Glutamatergic neuron (in vitro differentiated cells): ENCODE results near the gene HSF2. TPM values are rescaled to one million over a fixed set of nuclear protein-coding genes. Genes with fewer than 3 reads are reported as not detected.

Experiments used
- DNase-seq: peaks from one replicate; pipeline ENCODE4 v3.0.0; 2022
- H3K27ac Mint-ChIP-seq: one replicate; pipeline ENCODE4 v1.8.0; 2020; ENCODE audit warnings: mild to moderate bottlenecking, mixed read lengths, inconsistent platforms; ENCODE audit not compliant: unreplicated experiment
- H3K27me3 Mint-ChIP-seq: one replicate; pipeline ENCODE4 v1.8.0; 2020; ENCODE audit warnings: mild to moderate bottlenecking, moderate library complexity, mixed read lengths, inconsistent platforms; ENCODE audit not compliant: unreplicated experiment
- H3K36me3 Mint-ChIP-seq: one replicate; pipeline ENCODE4 v1.8.0; 2020; ENCODE audit warnings: mild to moderate bottlenecking, mixed read lengths, inconsistent platforms; ENCODE audit not compliant: unreplicated experiment
- H3K4me1 Mint-ChIP-seq: one replicate; pipeline ENCODE4 v1.8.0; 2020; ENCODE audit warnings: mild to moderate bottlenecking, low read depth, mixed read lengths, inconsistent platforms; ENCODE audit not compliant: unreplicated experiment
- H3K4me3 Mint-ChIP-seq: one replicate; pipeline ENCODE4 v1.8.0; 2020; ENCODE audit warnings: mild to moderate bottlenecking, mixed read lengths, inconsistent platforms; ENCODE audit not compliant: unreplicated experiment
- H3K9me3 Mint-ChIP-seq: one replicate; pipeline ENCODE4 v1.8.0; 2020; ENCODE audit warnings: mild to moderate bottlenecking, moderate library complexity, mixed read lengths, inconsistent platforms; ENCODE audit not compliant: unreplicated experiment
- CTCF ChIP-seq: fragments of 200-600 bp; sonication (generic); IDR thresholded peaks from one replicate; pipeline ENCODE4 v1.5.0; 2021; ENCODE audit not compliant: partially characterized antibody, unreplicated experiment
- total RNA-seq: library from RNA; stranded (reverse); fragmentation: NEBNext Ultra II Directional; extraction: Animal tissue kit (Norgen Biotek cat#: 25700); gene quantifications from one replicate; pipeline ENCODE4 v1.2.1, GENCODE V29; 2021; ENCODE audit not compliant: unreplicated experiment

Gene HSF2
- total RNA-seq, 1 donor from 2014 or later: 25.4 TPM

DNA sequence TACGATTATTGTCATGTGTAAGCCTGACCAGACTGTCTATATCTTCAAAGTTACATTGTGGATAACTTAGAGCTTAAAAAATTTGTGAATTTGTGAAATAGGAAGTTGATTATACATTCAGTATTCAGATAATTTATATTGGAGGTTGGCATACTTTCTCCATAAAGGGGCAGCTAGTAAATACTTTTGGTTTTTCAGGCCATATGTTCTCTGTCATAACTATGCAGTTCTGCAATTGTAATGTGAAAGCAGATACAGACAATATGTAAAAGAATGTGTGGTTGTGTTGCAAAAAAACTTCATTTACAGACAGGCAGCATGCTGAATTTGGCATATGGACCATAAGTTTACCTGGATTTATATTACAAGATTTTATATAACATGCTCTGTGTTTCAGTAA is 29.3 kb downstream of the HSF2 start:
- Mint-ChIP-seq H3K4me3 (no peak overlapping the region), H3K9me3 (no peaks in the 10 kb centered on the region), H3K36me3 (no peaks in the 10 kb centered on the region), H3K27me3 (peaks cover 2% of the 10 kb centered on the region), H3K4me1 (no peaks in the 10 kb centered on the region), H3K27ac (no peak overlapping the region)
- TF ChIP-seq CTCF: no peak
- no peak for DNase-seq

DNA sequence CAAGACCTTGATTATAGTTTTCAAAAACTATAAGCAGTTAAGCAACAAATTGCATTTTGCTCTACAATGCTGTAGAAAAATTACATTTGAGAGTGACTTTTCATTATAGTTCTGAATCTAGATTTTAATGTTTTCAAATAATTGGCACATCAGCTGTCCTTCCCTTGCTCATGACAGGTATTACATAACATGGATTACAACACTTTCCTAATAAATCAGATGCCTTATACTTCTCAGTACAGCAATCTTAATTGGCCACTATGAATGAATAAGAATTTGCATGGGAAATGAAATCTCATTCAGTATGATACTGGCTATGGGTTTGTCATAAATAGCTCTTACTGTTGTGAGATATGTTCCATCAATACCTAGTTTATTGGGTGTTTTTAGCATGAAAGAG is 29.9 kb downstream of the HSF2 start:
- Mint-ChIP-seq H3K4me1 (no peaks in the 10 kb centered on the region), H3K4me3 (no peak overlapping the region), H3K9me3 (no peaks in the 10 kb centered on the region), H3K27me3 (peaks cover 2% of the 10 kb centered on the region), H3K27ac (no peak overlapping the region), H3K36me3 (no peaks in the 10 kb centered on the region)
- no peak for DNase-seq
- TF ChIP-seq CTCF: no peak

DNA sequence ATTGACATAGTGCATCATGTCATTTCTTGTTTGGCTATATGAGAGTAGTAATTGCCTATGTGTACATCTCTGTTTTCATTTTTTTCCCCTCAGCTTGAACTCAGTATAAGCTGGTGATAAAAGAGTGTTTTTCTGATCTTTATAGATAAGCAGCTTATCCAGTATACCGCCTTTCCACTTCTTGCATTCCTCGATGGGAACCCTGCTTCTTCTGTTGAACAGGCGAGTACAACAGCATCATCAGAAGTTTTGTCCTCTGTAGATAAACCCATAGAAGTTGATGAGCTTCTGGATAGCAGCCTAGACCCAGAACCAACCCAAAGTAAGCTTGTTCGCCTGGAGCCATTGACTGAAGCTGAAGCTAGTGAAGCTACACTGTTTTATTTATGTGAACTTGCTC is 32.3 kb downstream of the HSF2 start:
- H3K4me1 Mint-ChIP-seq: no peaks in the 10 kb centered on the region
- TF ChIP-seq CTCF: no peak

DNA sequence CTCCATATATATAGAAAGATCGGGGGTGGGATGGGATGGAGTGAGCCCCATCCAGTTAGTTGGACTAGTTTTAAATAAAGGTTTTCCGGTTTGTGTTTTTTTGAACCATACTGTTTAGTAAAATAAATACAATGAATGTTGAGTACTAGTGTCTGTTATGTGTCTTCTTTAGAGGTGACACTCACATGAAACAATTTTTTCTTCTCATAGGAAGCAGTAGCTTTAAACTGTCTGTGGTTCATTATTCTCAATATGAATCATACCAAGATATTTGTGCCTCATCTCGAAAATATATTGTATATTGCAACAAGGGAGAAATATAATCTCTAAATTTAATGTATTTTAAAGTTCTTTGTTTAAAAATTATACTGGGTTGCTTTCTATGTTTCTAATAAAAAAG is 33.4 kb downstream of the HSF2 start:
- H3K27me3 Mint-ChIP-seq: peaks cover 4% of the 10 kb centered on the region
- H3K36me3 Mint-ChIP-seq: peaks cover 8% of the 10 kb centered on the region
- no peak for TF ChIP-seq CTCF
- H3K4me1 Mint-ChIP-seq: no peaks in the 10 kb centered on the region
- no peak for DNase-seq
- no peak overlapping the region for H3K27ac Mint-ChIP-seq
- no peaks in the 10 kb centered on the region for H3K9me3 Mint-ChIP-seq
- H3K4me3 Mint-ChIP-seq: no peak overlapping the region

More for the DNA sequence above, 32.3 kb downstream of the HSF2 start:
- Mint-ChIP-seq H3K36me3 (no peaks in the 10 kb centered on the region), H3K27me3 (no peaks in the 10 kb centered on the region), H3K4me3 (no peak overlapping the region), H3K27ac (no peak overlapping the region), H3K9me3 (no peaks in the 10 kb centered on the region)
- DNase-seq: no peak

- TF ChIP-seq CTCF: no peak
- H3K9me3 Mint-ChIP-seq: peaks cover 24% of the 10 kb centered on the region
- H3K36me3 Mint-ChIP-seq: peaks cover 40% of the 10 kb centered on the region
- H3K4me3 Mint-ChIP-seq: no peak overlapping the region
- H3K27ac Mint-ChIP-seq: no peak overlapping the region
- DNase-seq: no peak
- peaks cover 10% of the 10 kb centered on the region for H3K27me3 Mint-ChIP-seq
- H3K4me1 Mint-ChIP-seq: no peaks in the 10 kb centered on the region
Measured at GRCh38 chr6:122438975-122439374, 39.5 kb downstream of the HSF2 start.
